ENCODE results near the gene ZNF598.

- TF ChIP-seq CTCF (IDR thresholded peaks at IDR 0.05; ENCODE audit: borderline replicate concordance, extremely low read depth, low read length, poor library complexity, severe bottlenecking) (no peak), EZH2 (IDR thresholded peaks at IDR 0.05; ENCODE audit: borderline replicate concordance, low read depth, low read length, severe bottlenecking) (no peak)
Observed at GRCh38 chr16:2033057-2033908, 23.7 kb upstream of the ZNF598 start.

All from DND-41 (cell line).